Pancreas (tissue), 10 donors: ENCODE measurements around the gene PLAU. TPM values are rescaled to one million over a fixed set of nuclear protein-coding genes. Genes with fewer than 3 reads are reported as not detected.
"Not testable (repeated sequence)": the region's sequence is repeated elsewhere in the genome, so short reads cannot be mapped to it uniquely, and the experiment has no call there.

Experiments used
- ATAC-seq, 4 donors: fragments of 200-7000 bp; cut with Tn5 transposase; one replicate each; pipeline versions ENCODE4 v1.8.0 to v1.9.1; 2020; ENCODE audit warnings: mild to moderate bottlenecking in 4 of 4, moderate library complexity in 4 of 4
- DNase-seq, 6 donors: peaks; one replicate each; pipeline ENCODE4 v3.0.0-alpha.2; 2020
- FAIRE-seq: peaks from 2 replicates; lab custom pipeline; 2012; peaks lifted over from hg19 to GRCh38; lab: Jason Lieb, UNC
- H3K27ac ChIP-seq, 4 donors: fragments of 200-600 bp; sonication (generic); 1 replicate in 3 of 4; 2 replicates in 1 of 4; pipeline versions ENCODE4 v1.5.0 to v1.8.0; 2020
- H3K27me3 ChIP-seq, 4 donors: fragments of 200-600 bp; one replicate each; pipeline ENCODE4 v1.8.0; 2021
- H3K36me3 ChIP-seq, 3 donors: fragments of 200-600 bp; sonication (generic) in 1 of 3; one replicate each; pipeline versions ENCODE4 v1.5.0 to v1.8.0; 2020 to 2021
- H3K4me1 ChIP-seq, 3 donors: fragments of 200-600 bp; one replicate each; pipeline ENCODE4 v1.8.0; 2021
- H3K4me3 ChIP-seq, 4 donors: fragments of 200-600 bp; sonication (generic) in 2 of 4; one replicate each; pipeline versions ENCODE4 v1.5.0 to v1.8.0; 2020 to 2021
- H3K9me3 ChIP-seq, 4 donors: fragments of 200-600 bp; one replicate each; pipeline ENCODE4 v1.8.0; 2021
- CTCF ChIP-seq, 4 donors: fragments of 200-600 bp; sonication (generic) in 3 of 4; IDR thresholded peaks; one replicate each; pipeline versions ENCODE4 v1.5.0 to v1.8.0; 2021; ENCODE audit warnings: antibody characterized with exemption in 4 of 4
- WGBS, 2 donors: extraction: QIAGEN DNeasy Blood & Tissue Kit; methylation state at CpG; one replicate each; pipeline ENCODE4 v1.1.7; 2013; 5-methylcytosine and 5-hydroxymethylcytosine counted together
- intact Hi-C, 3 donors: fragments of 100-400 bp; cut with DNase I; formaldehyde crosslinking; loops; one replicate each; pipeline versions ENCODE4 v1.11.1 to v1.14.2; 2022
- polyA plus RNA-seq, 2 donors: library from polyadenylated mRNA; stranded (reverse); fragments of 200-250 nt; gene quantifications; one replicate each; pipeline ENCODE4 v1.2.3, GENCODE V29; 2013
- total RNA-seq, 6 donors: library from RNA; stranded (reverse); fragmentation: NEBNext Ultra II Directional in 4 of 6; extraction: Animal tissue kit (Norgen Biotek cat#: 25700) in 4 of 6; gene quantifications; one replicate each; pipeline versions ENCODE4 v1.2.1 to v1.2.4, GENCODE V29; 2021 to 2023
- donor health status: healthy with polysubstance abuse.
- donor health status: DM: no; HTN: no; CAD: no; lungs with moderate emphysema.
- donor health status: DM: no; HTN: no; CAD: no.
- donor health status: control.
- donor health status: control.
- donor health status: Bipolar disorder and iron deficiency.
- donor health status: DM: yes; HTN: yes; CAD: no.
- donor health status: DM: no; HTN: no; CAD: no.
- donor health status: DM: no; HTN: no; CAD: no.
- donor health status: DM: yes; HTN: yes; CAD: no.

The PLAU gene
- total and polyA plus RNA-seq, 8 donors = 1.5 to 16.3 (median 3.6) TPM

DNA sequence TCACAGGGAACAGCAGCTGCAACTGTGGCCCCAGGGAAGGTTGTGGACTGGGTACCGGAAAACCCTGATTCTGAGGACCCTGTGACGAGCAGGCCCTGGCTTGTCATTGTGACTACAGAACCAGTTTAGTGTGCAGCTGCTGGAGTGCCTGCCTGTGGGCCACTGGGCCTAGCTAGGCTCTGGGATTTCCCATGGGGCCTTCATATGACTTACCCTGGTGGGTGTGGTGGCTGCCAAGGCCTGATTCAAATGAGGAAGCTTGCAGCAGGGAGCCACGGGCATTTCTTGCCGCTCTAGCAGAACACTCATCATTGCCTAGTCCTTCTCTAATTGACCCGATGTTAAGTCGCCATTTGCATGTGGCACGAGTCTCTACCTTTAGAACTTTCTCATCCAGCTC is 21.9 kb upstream of the PLAU start:
- FAIRE-seq = no peak
- Histone ChIP-seq H3K4me3 (no peak overlapping the region), H3K27ac (peak overlapping the region in 2 of 4 donors; percentile 65), H3K4me1 (peaks cover 20 to 31% (median 29%) of the 10 kb centered on the region in 3 donors), H3K9me3 (no peaks in the 10 kb centered on the region), H3K27me3 (no peaks in the 10 kb centered on the region), H3K36me3 (no peaks in the 10 kb centered on the region)
- intact Hi-C loops = loop anchor here in 1 of 3 donors (10.0 kb wide), 2 partner anchors 56 to 186 kb away; no protein-coding TSS in a partner anchor
- no peak for TF ChIP-seq CTCF (IDR thresholded peaks at IDR 0.05)
- DNase-seq = peak in 2 of 6 donors; percentile 43 to 61
- ATAC-seq = peak; percentile 11 to 64 (median 40)
- WGBS, 2 donors = 63 to 66% methylated on average over 7 of the region's 7 CpGs

- Histone ChIP-seq H3K27ac (peak overlapping the region in 1 of 4 donors; percentile 65), H3K4me1 (peaks cover 20 to 31% (median 29%) of the 10 kb centered on the region in 3 donors)
- 84% methylated on average over 2 to 3 of the region's 3 CpGs for WGBS, 2 donors
- H3K9me3 ChIP-seq, H3K27me3 ChIP-seq, ATAC-seq, FAIRE-seq, H3K36me3 ChIP-seq, DNase-seq, H3K4me3 ChIP-seq: not testable (repeated sequence)
- intact Hi-C loops = loop anchor here in 1 of 3 donors (10.0 kb wide), 2 partner anchors 55 to 185 kb away; no protein-coding TSS in a partner anchor
These were observed 21.5 kb upstream of the PLAU start for GRCh38 chr10:73889416-73889815.

- no peak overlapping the region for H3K27ac ChIP-seq
- no peaks in the 10 kb centered on the region for H3K9me3 ChIP-seq
- FAIRE-seq (no peak), DNase-seq (no peak), ATAC-seq (no peak)
- peaks cover 20 to 31% (median 29%) of the 10 kb centered on the region in 3 donors for H3K4me1 ChIP-seq
- H3K4me3 ChIP-seq = no peak overlapping the region
- 93 to 94% methylated on average over 5 of the region's 5 CpGs for WGBS, 2 donors
- intact Hi-C loops = loop anchor here in 1 of 3 donors (5.0 kb wide), 1 partner anchor 47 kb away; no protein-coding TSS in a partner anchor
- no peaks in the 10 kb centered on the region for H3K36me3 ChIP-seq
- H3K27me3 ChIP-seq = no peaks in the 10 kb centered on the region
- TF ChIP-seq CTCF (IDR thresholded peaks at IDR 0.05) = no peak
These were observed 20.7 kb upstream of the PLAU start for GRCh38 chr10:73890261-73890660.

GRCh38 chr10:73890830-73891229 is 20.1 kb upstream of the PLAU start:
- intact Hi-C loops = loop anchor here in 1 of 3 donors (5.0 kb wide), 1 partner anchor 46 kb away; no protein-coding TSS in a partner anchor
- FAIRE-seq, H3K27ac ChIP-seq, ATAC-seq, DNase-seq, H3K27me3 ChIP-seq, H3K36me3 ChIP-seq, H3K9me3 ChIP-seq, H3K4me3 ChIP-seq: not testable (repeated sequence)
- 61 to 76% methylated on average over 3 of the region's 3 CpGs for WGBS, 2 donors
- H3K4me1 ChIP-seq = peaks cover 20 to 31% (median 29%) of the 10 kb centered on the region in 3 donors

DNA sequence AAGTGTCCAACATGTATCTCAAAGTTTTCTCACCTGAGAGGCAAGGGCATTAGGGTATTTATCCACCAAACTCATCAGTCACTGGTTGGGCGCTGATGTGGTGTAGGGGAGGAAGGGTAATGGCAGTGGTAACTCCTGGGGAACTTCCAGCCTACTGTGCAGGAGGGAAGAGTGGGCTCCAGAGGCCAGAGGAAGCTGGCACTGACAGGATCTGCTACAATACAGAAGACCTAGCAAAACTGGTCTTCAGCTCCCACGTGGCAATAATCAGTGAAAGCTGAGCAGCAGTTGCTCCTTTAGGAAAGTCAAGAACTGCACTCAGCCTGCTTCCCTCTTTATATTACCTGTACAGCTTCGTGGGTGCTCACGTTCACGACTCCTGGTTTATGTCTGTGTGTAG is 19.4 kb upstream of the PLAU start:
- intact Hi-C loops = loop anchor here in 1 of 3 donors (5.0 kb wide), 1 partner anchor 46 kb away; no protein-coding TSS in a partner anchor
- WGBS, 2 donors = 78 to 82% methylated on average over 5 of the region's 5 CpGs
- ATAC-seq (no peak), FAIRE-seq (no peak), DNase-seq (no peak)
- Histone ChIP-seq H3K9me3 (no peaks in the 10 kb centered on the region), H3K36me3 (no peaks in the 10 kb centered on the region), H3K4me1 (peaks cover 20 to 27% (median 25%) of the 10 kb centered on the region in 3 donors), H3K27ac (no peak overlapping the region), H3K4me3 (no peak overlapping the region), H3K27me3 (no peaks in the 10 kb centered on the region)
- TF ChIP-seq CTCF (IDR thresholded peaks at IDR 0.05) = no peak
